SK-N-MC (cell line): ENCODE results near the gene MSTN.

Source experiments
- EZH2 ChIP-seq: fragments of 200-600 bp; sonication (generic); IDR thresholded peaks from one replicate; pipeline ENCODE4 v1.6.1; 2017; ENCODE audit warnings: antibody characterized with exemption
- FOXP2 ChIP-seq: optimal IDR thresholded peaks from 2 replicates; pipeline ENCODE3; 2011; ENCODE audit warnings: mild to moderate bottlenecking, moderate library complexity; ENCODE audit not compliant: insufficient read depth; ENCODE audit errors: extremely low read length, control extremely low read depth
- POLR2AphosphoS5 ChIP-seq: IDR thresholded peaks from 2 replicates; pipeline ENCODE4 v1.6.1; 2012; ENCODE audit warnings: mild to moderate bottlenecking, low read depth, low read length, borderline replicate concordance

DNA sequence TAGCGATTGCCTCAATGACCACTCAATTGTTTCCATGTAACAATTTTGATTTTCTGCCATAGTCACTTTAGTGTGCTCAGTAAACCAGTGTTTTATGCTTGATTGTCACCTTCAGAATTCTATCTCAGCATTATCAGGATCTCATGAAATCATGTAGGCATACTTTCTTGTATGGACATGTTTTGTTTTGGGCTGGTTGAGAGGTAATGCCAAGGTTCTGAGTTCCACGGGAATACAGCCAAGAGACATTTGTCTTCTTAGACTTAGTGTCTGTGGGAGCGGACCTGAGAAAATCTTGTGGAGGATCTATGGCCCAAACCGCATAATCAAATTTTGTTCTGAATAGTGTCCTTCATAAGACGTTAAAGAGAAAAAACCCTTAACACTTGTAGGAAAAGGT, 10.2 kb downstream of the MSTN start:
- no peak for TF ChIP-seq FOXP2
- no peak for TF ChIP-seq EZH2
- no peak for TF ChIP-seq POLR2AphosphoS5
